T-cell (primary cell): ENCODE measurements around the gene FBLN2. TPM values are rescaled to one million over a fixed set of nuclear protein-coding genes. Genes with fewer than 3 reads are reported as not detected.

Source experiments
- ATAC-seq, 4 experiments: fragments of 200-7000 bp in 3 of 4; fragments of 150-1000 bp in 1 of 4; cut with Tn5 transposase; replicated peaks in 1 of 4; 1 replicate in 3 of 4; 2 replicates in 1 of 4; pipeline ENCODE4 v1.10.0; 2021; ENCODE audit warnings: moderate library complexity in 3 of 4, mild to moderate bottlenecking in 2 of 4, moderate number of reproducible peaks in 1 of 4
- CTCF ChIA-PET, 2 donors: fragments of 300-600 bp; sonication (Branson Sonifier 250); formaldehyde crosslinking; loops; one replicate each; lab custom pipeline; 2022; ENCODE audit warnings: antibody characterized with exemption in 2 of 2; lab: Charles Lee
- POLR2A ChIA-PET, 2 donors: fragments of 300-600 bp; sonication (Branson Sonifier 250); formaldehyde crosslinking; loops; one replicate each; lab custom pipeline; 2022; ENCODE audit warnings: antibody characterized with exemption in 2 of 2; lab: Charles Lee
- DNase-seq, 35 experiments: peaks; one replicate each; pipeline versions ENCODE4 v3.0.0 to v3.0.0-alpha.2; 2013 to 2023
- H3K27ac ChIP-seq: one replicate; pipeline ENCODE4 v1.5.1; 2013; ENCODE audit warnings: low read length
- H3K27me3 ChIP-seq, 2 experiments: replicated peaks in 1 of 2; 1 replicate in 1 of 2; 2 replicates in 1 of 2; pipeline versions ENCODE4 v1.6.1 to v1.7.0; 2013; ENCODE audit warnings: low read length in 1 of 2, mixed read lengths in 1 of 2; ENCODE audit not compliant: control insufficient read depth in 2 of 2, insufficient read depth in 2 of 2; ENCODE audit errors: extremely low read depth in 1 of 2
- H3K36me3 ChIP-seq, 2 donors: 1 replicate in 1 of 2; 2 replicates in 1 of 2; pipeline versions ENCODE4 v1.6.1 to v1.7.0; 2013; ENCODE audit warnings: low read length in 1 of 2; ENCODE audit not compliant: control insufficient read depth in 2 of 2, insufficient read depth in 1 of 2; ENCODE audit errors: extremely low read depth in 1 of 2
- H3K4me1 ChIP-seq, 2 experiments: 1 replicate in 1 of 2; 2 replicates in 1 of 2; pipeline versions ENCODE4 v1.6.1 to v1.7.0; 2013; ENCODE audit warnings: low read length in 2 of 2, mixed read lengths in 1 of 2; ENCODE audit not compliant: insufficient read depth in 2 of 2, control insufficient read depth in 1 of 2; ENCODE audit errors: extremely low read depth in 1 of 2
- H3K4me3 ChIP-seq, 2 donors: 1 replicate in 1 of 2; 2 replicates in 1 of 2; pipeline versions ENCODE4 v1.5.1 to v1.7.0; 2013; ENCODE audit warnings: mild to moderate bottlenecking in 2 of 2, low read length in 1 of 2, moderate library complexity in 1 of 2; ENCODE audit not compliant: control insufficient read depth in 1 of 2; ENCODE audit errors: extremely low read depth in 1 of 2
- H3K9me3 ChIP-seq: 2 replicates; pipeline ENCODE4 v1.7.0; 2013
- H3K27ac Mint-ChIP-seq, 2 donors: one replicate each; pipeline ENCODE4 v1.8.0; 2020 to 2021; ENCODE audit warnings: mild to moderate bottlenecking in 2 of 2, mixed read lengths in 2 of 2
- H3K27me3 Mint-ChIP-seq, 2 donors: one replicate each; pipeline ENCODE4 v1.8.0; 2021 to 2022; ENCODE audit warnings: mixed read lengths in 2 of 2
- H3K36me3 Mint-ChIP-seq: one replicate; pipeline ENCODE4 v1.8.0; 2021; ENCODE audit warnings: mixed read lengths
- H3K4me1 Mint-ChIP-seq, 3 donors: one replicate each; pipeline ENCODE4 v1.8.0; 2020 to 2022; ENCODE audit warnings: mixed read lengths in 3 of 3, mild to moderate bottlenecking in 1 of 3
- H3K4me3 Mint-ChIP-seq, 3 donors: one replicate each; pipeline ENCODE4 v1.8.0; 2020 to 2022; ENCODE audit warnings: mild to moderate bottlenecking in 3 of 3, mixed read lengths in 3 of 3, moderate library complexity in 3 of 3
- H3K9me3 Mint-ChIP-seq, 3 donors: one replicate each; pipeline ENCODE4 v1.8.0; 2020 to 2022; ENCODE audit warnings: mixed read lengths in 3 of 3
- WGBS: methylation state at CpG from one replicate; pipeline ENCODE4 v1.1.5; 2013; ENCODE audit warnings: missing lambda C conversion rate; ENCODE audit not compliant: insufficient coverage; 5-methylcytosine and 5-hydroxymethylcytosine counted together
- total RNA-seq, 35 experiments: library from RNA in 6 of 35; stranded (reverse) in 6 of 35; fragments of 120-200 nt in 1 of 35; gene quantifications; one replicate each; pipeline versions ENCODE4 v1.2.1 to v1.2.4 and lab custom pipeline; 2013 to 2026

The FBLN2 gene
- total RNA-seq, 5 donors from 2014 or later (not counting 1 experiment from before 2014, with no cell fraction given): 1.5 to 5.8 (median 2.8) TPM

GRCh38 chr3:13584901-13585300 lies 36.0 kb downstream of the FBLN2 start:
- Histone ChIP-seq H3K27me3 (peaks cover 0 to 3% of the 10 kb centered on the region in 2 experiments), H3K27ac (no peak overlapping the region), H3K36me3 (no peaks in the 10 kb centered on the region), H3K9me3 (no peaks in the 10 kb centered on the region), H3K4me1 (peaks cover 0 to 6% of the 10 kb centered on the region in 2 experiments), H3K4me3 (no peak overlapping the region)
- Mint-ChIP-seq H3K36me3 (no peaks in the 10 kb centered on the region), H3K27me3 (no peaks in the 10 kb centered on the region), H3K27ac (no peak overlapping the region), H3K4me3 (no peak overlapping the region), H3K4me1 (peaks cover 0 to 13% (median 0%) of the 10 kb centered on the region in 3 donors), H3K9me3 (no peaks in the 10 kb centered on the region)
- DNase-seq: no peak
- POLR2A ChIA-PET: no interaction called here
- 82% methylated on average over 4 of the region's 5 CpGs for whole genome bisulfite sequencing
- CTCF ChIA-PET: no interaction called here
- ATAC-seq: no peak

DNA sequence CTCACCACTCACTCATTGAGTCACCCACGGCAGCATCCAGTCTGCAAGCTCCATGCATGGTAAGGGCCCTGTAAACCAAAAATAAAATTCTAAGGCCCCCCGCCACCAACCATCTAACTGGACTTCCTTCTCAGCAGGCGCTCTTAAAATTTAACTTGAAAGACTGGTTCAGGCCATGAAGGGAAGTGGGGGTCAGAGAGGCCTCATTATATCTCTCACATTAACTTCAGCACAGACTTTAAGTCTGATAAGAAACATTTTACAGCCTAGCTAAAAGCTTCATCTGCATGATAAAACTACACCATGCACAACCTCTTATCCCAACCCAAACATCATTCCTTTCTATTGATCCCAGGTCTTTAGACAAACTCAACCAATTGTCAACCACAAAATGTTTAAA lies 38.5 kb downstream of the FBLN2 start:
- Histone ChIP-seq H3K36me3 (no peaks in the 10 kb centered on the region), H3K27me3 (peaks cover 0 to 3% of the 10 kb centered on the region in 2 experiments), H3K27ac (no peak overlapping the region), H3K4me3 (no peak overlapping the region), H3K9me3 (no peaks in the 10 kb centered on the region), H3K4me1 (no peaks in the 10 kb centered on the region)
- no peaks in the 10 kb centered on the region for H3K9me3 Mint-ChIP-seq
- CTCF ChIA-PET: interaction anchor here in 1 of 2 donors (0.6 kb wide), 1 partner anchor 134 kb away, joined by 3 read pairs; no protein-coding TSS in a partner anchor
- no peaks in the 10 kb centered on the region for H3K27me3 Mint-ChIP-seq
- DNase-seq (no peak), ATAC-seq (no peak)
- WGBS: no CpG with 5 or more reads among the region's 3 CpGs
- H3K4me1 Mint-ChIP-seq: peaks cover 0 to 4% (median 0%) of the 10 kb centered on the region in 3 donors
- no peak overlapping the region for H3K4me3 Mint-ChIP-seq
- H3K27ac Mint-ChIP-seq: no peak overlapping the region
- no peaks in the 10 kb centered on the region for H3K36me3 Mint-ChIP-seq
- POLR2A ChIA-PET: interaction anchor here in 1 of 2 donors (0.6 kb wide), 1 partner anchor 1973 kb away, joined by 4 read pairs; no protein-coding TSS in a partner anchor

GRCh38 chr3:13588221-13588701 lies 39.3 kb downstream of the FBLN2 start:
- H3K4me1 Mint-ChIP-seq: no peaks in the 10 kb centered on the region
- H3K4me3 ChIP-seq: no peak overlapping the region
- no peak for ATAC-seq
- no peaks in the 10 kb centered on the region for H3K27me3 Mint-ChIP-seq
- H3K4me3 Mint-ChIP-seq: no peak overlapping the region
- H3K27me3 ChIP-seq: peaks cover 0 to 3% of the 10 kb centered on the region in 2 experiments
- ChIA-PET CTCF (no interaction called here), POLR2A (no interaction called here)
- no peak overlapping the region for H3K27ac ChIP-seq
- no peaks in the 10 kb centered on the region for H3K36me3 ChIP-seq
- no peak overlapping the region for H3K27ac Mint-ChIP-seq
- no peaks in the 10 kb centered on the region for H3K36me3 Mint-ChIP-seq
- H3K9me3 ChIP-seq: no peaks in the 10 kb centered on the region
- peak in 1 of 35 experiments; percentile 9 for DNase-seq
- no peaks in the 10 kb centered on the region for H3K9me3 Mint-ChIP-seq
- H3K4me1 ChIP-seq: no peaks in the 10 kb centered on the region
- 77% methylated on average over 5 of the region's 16 CpGs for WGBS

- Histone ChIP-seq H3K9me3 (no peaks in the 10 kb centered on the region), H3K4me1 (no peaks in the 10 kb centered on the region), H3K4me3 (no peak overlapping the region), H3K27ac (no peak overlapping the region), H3K36me3 (no peaks in the 10 kb centered on the region), H3K27me3 (peaks cover 0 to 3% of the 10 kb centered on the region in 2 experiments)
- Mint-ChIP-seq H3K27me3 (no peaks in the 10 kb centered on the region), H3K9me3 (no peaks in the 10 kb centered on the region), H3K36me3 (no peaks in the 10 kb centered on the region), H3K4me1 (no peaks in the 10 kb centered on the region), H3K27ac (no peak overlapping the region), H3K4me3 (no peak overlapping the region)
- ATAC-seq (no peak), DNase-seq (no peak)
- POLR2A ChIA-PET: no interaction called here
- WGBS: 17% methylated on average over 1 of the region's 4 CpGs
- CTCF ChIA-PET: no interaction called here
Observed at GRCh38 chr3:13588993-13589392, 40.1 kb downstream of the FBLN2 start.

GRCh38 chr3:13590841-13591520 lies 42.1 kb downstream of the FBLN2 start:
- H3K27me3 ChIP-seq: peaks cover 0 to 11% of the 10 kb centered on the region in 2 experiments
- DNase-seq (no peak), ATAC-seq (no peak)
- no peaks in the 10 kb centered on the region for H3K4me1 Mint-ChIP-seq
- no peaks in the 10 kb centered on the region for H3K27me3 Mint-ChIP-seq
- ChIA-PET POLR2A (no interaction called here), CTCF (interaction anchor here in 1 of 2 donors (0.7 kb wide), 1 partner anchor 67 kb away, joined by 4 read pairs; no protein-coding TSS in a partner anchor)
- WGBS: no CpG with 5 or more reads among the region's 3 CpGs
- no peak overlapping the region for H3K4me3 Mint-ChIP-seq
- no peak overlapping the region for H3K27ac ChIP-seq
- H3K9me3 Mint-ChIP-seq: no peaks in the 10 kb centered on the region
- no peak overlapping the region for H3K4me3 ChIP-seq
- H3K4me1 ChIP-seq: no peaks in the 10 kb centered on the region
- no peak overlapping the region for H3K27ac Mint-ChIP-seq
- no peaks in the 10 kb centered on the region for H3K36me3 ChIP-seq
- H3K36me3 Mint-ChIP-seq: no peaks in the 10 kb centered on the region
- H3K9me3 ChIP-seq: no peaks in the 10 kb centered on the region

DNA sequence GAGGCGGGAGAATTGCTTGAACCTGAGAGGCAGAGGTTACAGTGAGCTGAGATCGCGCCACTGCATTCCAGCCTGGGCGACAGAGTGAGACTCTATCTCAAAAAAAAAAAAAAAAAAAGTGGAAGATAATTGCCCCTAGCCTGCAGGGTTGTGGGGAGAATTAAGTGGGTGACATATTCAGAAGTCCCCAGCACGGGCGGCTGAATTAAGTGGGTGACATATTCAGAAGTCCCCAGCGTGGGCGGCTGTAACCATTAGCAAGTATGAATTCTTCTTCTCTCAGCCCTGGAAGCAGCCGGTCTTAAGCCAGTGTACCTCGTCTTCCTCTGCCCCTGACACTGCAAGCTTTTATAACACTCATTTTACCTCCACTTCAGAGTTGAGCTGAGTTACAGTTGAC lies 44.7 kb downstream of the FBLN2 start:
- no peaks in the 10 kb centered on the region for H3K36me3 ChIP-seq
- H3K36me3 Mint-ChIP-seq: no peaks in the 10 kb centered on the region
- no peak overlapping the region for H3K4me3 ChIP-seq
- 40% methylated on average over 2 of the region's 10 CpGs for WGBS
- no peaks in the 10 kb centered on the region for H3K9me3 ChIP-seq
- H3K27me3 Mint-ChIP-seq: peaks cover under 1 to 10% of the 10 kb centered on the region in 2 donors
- H3K9me3 Mint-ChIP-seq: no peaks in the 10 kb centered on the region
- H3K27me3 ChIP-seq: peaks cover 0 to 27% of the 10 kb centered on the region in 2 experiments
- ChIA-PET CTCF (no interaction called here), POLR2A (no interaction called here)
- H3K4me3 Mint-ChIP-seq: no peak overlapping the region
- no peak for DNase-seq
- H3K27ac ChIP-seq: no peak overlapping the region
- ATAC-seq: no peak
- no peaks in the 10 kb centered on the region for H3K4me1 Mint-ChIP-seq
- H3K27ac Mint-ChIP-seq: no peak overlapping the region
- H3K4me1 ChIP-seq: no peaks in the 10 kb centered on the region
